H9 (cell line): Measurements from ENCODE around the gene MSMB. TPM values are rescaled to one million over a fixed set of nuclear protein-coding genes. Genes with fewer than 3 reads are reported as not detected.

ENCODE experiments used
- DNase-seq: peaks from one replicate; pipeline ENCODE4 v3.0.0-alpha.2; 2017
- H2AFZ ChIP-seq: one replicate; pipeline ENCODE4 v1.6.1; 2013; ENCODE audit warnings: mild to moderate bottlenecking, low read length, control low read depth, moderate library complexity
- H2AK5ac ChIP-seq: 2 replicates; pipeline ENCODE4 v1.6.1; 2013; ENCODE audit warnings: low read length, control low read depth, mixed read lengths; ENCODE audit not compliant: insufficient read length
- H2BK120ac ChIP-seq: one replicate; pipeline ENCODE4 v1.6.1; 2013; ENCODE audit warnings: low read depth, mild to moderate bottlenecking, low read length, control low read depth, inconsistent platforms; ENCODE audit not compliant: poor library complexity, severe bottlenecking
- H2BK12ac ChIP-seq: 2 replicates; pipeline ENCODE4 v1.6.1; 2013; ENCODE audit warnings: low read length, control low read depth, mixed read lengths, low read depth; ENCODE audit not compliant: insufficient read length
- H2BK15ac ChIP-seq: 2 replicates; pipeline ENCODE4 v1.6.1; 2013; ENCODE audit warnings: low read depth, low read length, control low read depth
- H2BK20ac ChIP-seq: one replicate; pipeline ENCODE4 v1.6.1; 2013; ENCODE audit warnings: low read depth, mild to moderate bottlenecking, low read length, control low read depth, inconsistent platforms; ENCODE audit not compliant: poor library complexity, severe bottlenecking
- H2BK5ac ChIP-seq: 2 replicates; pipeline ENCODE4 v1.6.1; 2013; ENCODE audit warnings: low read length, control low read depth, mixed read lengths; ENCODE audit not compliant: insufficient read length
- H3K14ac ChIP-seq: 2 replicates; pipeline ENCODE4 v1.6.1; 2013; ENCODE audit warnings: low read length, control low read depth; ENCODE audit not compliant: insufficient read depth
- H3K18ac ChIP-seq: 2 replicates; pipeline ENCODE4 v1.6.1; 2013; ENCODE audit warnings: low read depth, mild to moderate bottlenecking, mixed read lengths, low read length, control low read depth; ENCODE audit not compliant: insufficient read length
- H3K23ac ChIP-seq: 2 replicates; pipeline ENCODE4 v1.6.1; 2013; ENCODE audit warnings: low read length, control low read depth, mixed read lengths, low read depth; ENCODE audit not compliant: insufficient read length
- H3K23me2 ChIP-seq: 2 replicates; pipeline ENCODE4 v1.6.1; 2013; ENCODE audit warnings: low read depth, mild to moderate bottlenecking, mixed read lengths, low read length, control low read depth; ENCODE audit not compliant: insufficient read length, poor library complexity, severe bottlenecking
- H3K27ac ChIP-seq: 2 replicates; pipeline ENCODE4 v1.5.1; 2013; ENCODE audit warnings: low read length, control low read depth, mixed read lengths, low read depth; ENCODE audit not compliant: insufficient read length
- H3K27me3 ChIP-seq: 2 replicates; pipeline ENCODE4 v1.6.1; 2013; ENCODE audit warnings: low read length, control low read depth, inconsistent platforms; ENCODE audit not compliant: insufficient read depth
- H3K4ac ChIP-seq: 2 replicates; pipeline ENCODE4 v1.6.1; 2013; ENCODE audit warnings: low read depth, mild to moderate bottlenecking, control low read depth, inconsistent platforms, low read length, moderate library complexity
- H3K4me1 ChIP-seq: 2 replicates; pipeline ENCODE4 v1.6.1; 2013; ENCODE audit warnings: low read length, control low read depth, inconsistent platforms; ENCODE audit not compliant: insufficient read depth
- H3K4me2 ChIP-seq: 2 replicates; pipeline ENCODE4 v1.6.1; 2013; ENCODE audit warnings: low read length, control low read depth, mixed read lengths; ENCODE audit not compliant: insufficient read length, insufficient read depth
- H3K56ac ChIP-seq: 2 replicates; pipeline ENCODE4 v1.6.1; 2013; ENCODE audit warnings: low read depth, mild to moderate bottlenecking, mixed read lengths, low read length, control low read depth; ENCODE audit not compliant: insufficient read length
- H3K79me1 ChIP-seq: 2 replicates; pipeline ENCODE4 v1.6.1; 2013; ENCODE audit warnings: low read depth, mild to moderate bottlenecking, moderate library complexity, low read length, control low read depth, inconsistent platforms; ENCODE audit not compliant: insufficient read depth, poor library complexity, severe bottlenecking
- H3K79me2 ChIP-seq: 2 replicates; pipeline ENCODE4 v1.6.1; 2013; ENCODE audit warnings: low read length, control low read depth, inconsistent platforms; ENCODE audit not compliant: insufficient read depth
- H3K9ac ChIP-seq: 2 replicates; pipeline ENCODE4 v1.6.1; 2013; ENCODE audit warnings: low read length, control low read depth, mixed read lengths; ENCODE audit not compliant: insufficient read length; ENCODE audit errors: extremely low read depth
- H3K9me3 ChIP-seq: one replicate; pipeline ENCODE4 v1.6.1; 2013; ENCODE audit warnings: low read depth, low read length, inconsistent platforms; ENCODE audit not compliant: control insufficient read depth
- H3T11ph ChIP-seq: one replicate; pipeline ENCODE4 v1.6.1; 2013; ENCODE audit warnings: mild to moderate bottlenecking, low read length, control low read depth, inconsistent platforms
- H4K20me1 ChIP-seq: one replicate; pipeline ENCODE4 v1.6.1; 2013; ENCODE audit not compliant: control insufficient read depth, insufficient read length, insufficient read depth
- H4K5ac ChIP-seq: 2 replicates; pipeline ENCODE4 v1.6.1; 2013; ENCODE audit warnings: low read depth, mild to moderate bottlenecking, mixed read lengths, low read length, control low read depth; ENCODE audit not compliant: insufficient read length
- H4K8ac ChIP-seq: replicated peaks from 2 replicates; pipeline ENCODE4 v1.6.1; 2013; ENCODE audit warnings: low read length, control low read depth, mixed read lengths, low read depth; ENCODE audit not compliant: insufficient read length
- H4K91ac ChIP-seq: 2 replicates; pipeline ENCODE4 v1.6.1; 2013; ENCODE audit warnings: low read depth, mild to moderate bottlenecking, moderate library complexity, mixed read lengths, low read length, control low read depth; ENCODE audit not compliant: insufficient read length
- H3K27ac Mint-ChIP-seq, 3 experiments: 2 replicates in 2 of 3; 3 replicates in 1 of 3; pipeline ENCODE4 v1.8.0; 2020 to 2021; ENCODE audit warnings: mixed read lengths in 3 of 3, mild to moderate bottlenecking in 1 of 3, moderate library complexity in 1 of 3
- H3K27me3 Mint-ChIP-seq: 2 replicates; pipeline ENCODE4 v1.8.0; 2021; ENCODE audit warnings: low read depth, mild to moderate bottlenecking, moderate library complexity, mixed read lengths
- H3K36me3 Mint-ChIP-seq, 3 experiments: 2 replicates in 2 of 3; 3 replicates in 1 of 3; pipeline ENCODE4 v1.8.0; 2020 to 2021; ENCODE audit warnings: low read depth in 3 of 3, mixed read lengths in 3 of 3; ENCODE audit not compliant: insufficient read depth in 1 of 3
- H3K4me1 Mint-ChIP-seq, 2 experiments: 2 replicates each; pipeline ENCODE4 v1.8.0; 2020; ENCODE audit warnings: mixed read lengths in 2 of 2
- H3K4me3 Mint-ChIP-seq, 2 experiments: 2 replicates in 1 of 2; 3 replicates in 1 of 2; pipeline ENCODE4 v1.8.0; 2020 to 2021; ENCODE audit warnings: mild to moderate bottlenecking in 2 of 2, mixed read lengths in 2 of 2, moderate library complexity in 1 of 2
- H3K9me3 Mint-ChIP-seq, 2 experiments: 2 replicates in 1 of 2; 3 replicates in 1 of 2; pipeline ENCODE4 v1.8.0; 2020; ENCODE audit warnings: mild to moderate bottlenecking in 2 of 2, mixed read lengths in 2 of 2, moderate library complexity in 1 of 2
- CTCF ChIP-seq: fragments of 200-600 bp; sonication (generic); conservative IDR thresholded peaks from 3 replicates; pipeline ENCODE4 v1.8.0; 2021; ENCODE audit warnings: antibody characterized with exemption, mild to moderate bottlenecking
- WGBS: extraction: QIAGEN DNeasy Blood & Tissue Kit; methylation state at CpG from one replicate; pipeline ENCODE4 v1.1.7; 2013; ENCODE audit warnings: missing lambda C conversion rate, low lambda C conversion rate, mixed read lengths; ENCODE audit not compliant: insufficient read length; ENCODE audit errors: extremely low coverage; 5-methylcytosine and 5-hydroxymethylcytosine counted together
- total RNA-seq: library from RNA; stranded (reverse); gene quantifications from 2 replicates; pipeline ENCODE4 v1.2.1, GENCODE V29; 2021

The MSMB gene
- total RNA-seq, 1 experiment from 2014 or later, result not detected

- Histone ChIP-seq H3K79me1 (no peaks in the 10 kb centered on the region), H3K79me2 (no peaks in the 10 kb centered on the region), H4K8ac (no peak overlapping the region), H3K9me3 (no peaks in the 10 kb centered on the region), H3K27ac (no peak overlapping the region), H3K4me1 (no peaks in the 10 kb centered on the region), H3K27me3 (no peaks in the 10 kb centered on the region), H2BK5ac (no peak overlapping the region), H3K18ac (no peak overlapping the region), H2BK20ac (no peak overlapping the region), H3K4ac (no peak overlapping the region), H2AFZ (no peak overlapping the region), H4K20me1 (no peaks in the 10 kb centered on the region), H2AK5ac (no peak overlapping the region), H3K23me2 (no peaks in the 10 kb centered on the region), H4K5ac (no peak overlapping the region), H2BK120ac (no peak overlapping the region), H3K9ac (no peak overlapping the region), H3K4me2 (no peak overlapping the region), H4K91ac (no peak overlapping the region), H3T11ph (no peak overlapping the region), H3K14ac (no peak overlapping the region), H3K56ac (no peak overlapping the region), H2BK12ac (no peak overlapping the region), H2BK15ac (no peak overlapping the region), H3K23ac (no peak overlapping the region)
- peaks cover 18 to 32% of the 10 kb centered on the region in 2 experiments for H3K4me1 Mint-ChIP-seq
- H3K27me3 Mint-ChIP-seq, result peaks cover 27% of the 10 kb centered on the region
- no peak for DNase-seq
- no peak overlapping the region for H3K27ac Mint-ChIP-seq
- H3K4me3 Mint-ChIP-seq, result no peak overlapping the region
- WGBS, result no CpG with 5 or more reads among the region's 6 CpGs
- TF ChIP-seq CTCF, result no peak
- peaks cover 0 to 8% (median 0%) of the 10 kb centered on the region in 3 experiments; a peak in 4 of 7 replicates for H3K36me3 Mint-ChIP-seq
- H3K9me3 Mint-ChIP-seq, result peaks cover 2 to 12% of the 10 kb centered on the region in 2 experiments; a peak in 3 of 5 replicates
These were observed 23.8 kb upstream of the MSMB start for GRCh38 chr10:46069771-46070463.
